ENCODE results near the gene SEPTIN2.

- TF ChIP-seq CTCF (IDR thresholded peaks at IDR 0.05), result no peak
- TF ChIP-seq POLR2A (IDR thresholded peaks at IDR 0.05), result no peak
Measured at GRCh38 chr2:241275910-241276309, 39.8 kb upstream of the SEPTIN2 start.

All from heart left ventricle (tissue), 13 donors.